ENCODE results near the gene MKLN1.
"Not testable (repeated sequence)": the region's sequence is repeated elsewhere in the genome, so short reads cannot be mapped to it uniquely, and the experiment has no call there.

The MKLN1 gene

GRCh38 chr7:131506597-131506996 is 178.9 kb downstream of the MKLN1 start:
- no peak for TF ChIP-seq JUND (IDR thresholded peaks at IDR 0.05; ENCODE audit: low read depth)
- in situ Hi-C loops (cut with HindIII; ENCODE audit: low pct_unique_long_range_greater_than_20kb, low sequenced_read_pairs): no loop called here
- no peak for DNase-seq (ENCODE audit: low read depth in 1 of 2, low spot score in 1 of 2)

- no peak for TF ChIP-seq JUND (IDR thresholded peaks at IDR 0.05; ENCODE audit: low read depth)
- peak; percentile 18 to 65 for DNase-seq (ENCODE audit: low read depth in 1 of 2, low spot score in 1 of 2)
- in situ Hi-C loops (cut with HindIII; ENCODE audit: low pct_unique_long_range_greater_than_20kb, low sequenced_read_pairs): no loop called here
These were observed 180.1 kb downstream of the MKLN1 start for GRCh38 chr7:131507592-131508331.

- no peak for DNase-seq (ENCODE audit: low read depth in 1 of 2, low spot score in 1 of 2)
- in situ Hi-C loops (cut with HindIII; ENCODE audit: low pct_unique_long_range_greater_than_20kb, low sequenced_read_pairs): no loop called here
- TF ChIP-seq JUND (IDR thresholded peaks at IDR 0.05; ENCODE audit: low read depth): no peak
These were observed 181.2 kb downstream of the MKLN1 start for GRCh38 chr7:131508754-131509486.

DNA sequence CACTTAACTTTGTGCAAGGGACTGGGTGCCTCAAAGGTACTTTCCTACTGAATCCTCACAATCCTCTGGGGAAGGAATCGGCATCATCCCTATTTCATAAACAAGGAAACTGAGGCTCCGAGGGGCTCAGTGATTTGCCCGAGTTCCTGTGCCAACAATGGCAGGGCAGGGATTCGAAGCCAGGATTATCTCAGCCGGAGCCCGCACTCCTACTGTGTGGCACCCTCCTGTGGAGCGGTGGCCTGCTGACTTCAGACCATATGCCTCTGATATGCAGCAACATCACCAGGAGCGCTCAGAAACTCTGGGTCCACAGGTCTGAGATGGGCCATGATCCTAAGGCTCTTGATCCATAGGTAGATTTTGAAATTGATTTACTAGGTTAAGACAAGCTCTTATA is 182.1 kb downstream of the MKLN1 start:
- no peak for TF ChIP-seq JUND (IDR thresholded peaks at IDR 0.05; ENCODE audit: low read depth)
- in situ Hi-C loops (cut with HindIII; ENCODE audit: low pct_unique_long_range_greater_than_20kb, low sequenced_read_pairs): no loop called here
- DNase-seq (ENCODE audit: low read depth in 1 of 2, low spot score in 1 of 2): no peak

DNA sequence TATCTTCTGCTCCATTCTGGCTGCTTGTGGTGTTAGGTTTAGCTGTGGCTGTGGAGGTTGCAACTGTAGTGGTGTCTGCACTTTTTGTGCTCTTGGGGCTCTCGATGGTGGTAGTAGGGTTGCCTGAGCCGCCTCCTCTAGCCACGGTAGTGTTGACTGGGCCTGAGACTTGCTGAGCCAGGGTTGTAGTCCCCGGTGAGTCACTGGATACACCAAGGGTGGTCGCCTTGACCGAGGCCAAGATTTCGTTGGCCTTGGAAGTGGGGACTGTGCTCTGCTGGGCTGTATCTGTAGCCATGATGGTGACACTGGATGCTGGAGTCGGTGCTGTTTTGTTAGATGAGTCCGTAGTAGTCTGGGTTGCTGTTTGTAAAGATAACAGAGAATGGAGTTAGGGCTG is 183.4 kb downstream of the MKLN1 start:
- in situ Hi-C loops (cut with HindIII; ENCODE audit: low pct_unique_long_range_greater_than_20kb, low sequenced_read_pairs): no loop called here
- TF ChIP-seq JUND (IDR thresholded peaks at IDR 0.05; ENCODE audit: low read depth): no peak
- DNase-seq (ENCODE audit: low read depth in 1 of 2, low spot score in 1 of 2): no peak

- in situ Hi-C loops (cut with HindIII; ENCODE audit: low pct_unique_long_range_greater_than_20kb, low sequenced_read_pairs): no loop called here
- TF ChIP-seq JUND (IDR thresholded peaks at IDR 0.05; ENCODE audit: low read depth): no peak
- no peak for DNase-seq (ENCODE audit: low read depth in 1 of 2, low spot score in 1 of 2)
These were observed 184.3 kb downstream of the MKLN1 start for GRCh38 chr7:131511774-131512535.

DNA sequence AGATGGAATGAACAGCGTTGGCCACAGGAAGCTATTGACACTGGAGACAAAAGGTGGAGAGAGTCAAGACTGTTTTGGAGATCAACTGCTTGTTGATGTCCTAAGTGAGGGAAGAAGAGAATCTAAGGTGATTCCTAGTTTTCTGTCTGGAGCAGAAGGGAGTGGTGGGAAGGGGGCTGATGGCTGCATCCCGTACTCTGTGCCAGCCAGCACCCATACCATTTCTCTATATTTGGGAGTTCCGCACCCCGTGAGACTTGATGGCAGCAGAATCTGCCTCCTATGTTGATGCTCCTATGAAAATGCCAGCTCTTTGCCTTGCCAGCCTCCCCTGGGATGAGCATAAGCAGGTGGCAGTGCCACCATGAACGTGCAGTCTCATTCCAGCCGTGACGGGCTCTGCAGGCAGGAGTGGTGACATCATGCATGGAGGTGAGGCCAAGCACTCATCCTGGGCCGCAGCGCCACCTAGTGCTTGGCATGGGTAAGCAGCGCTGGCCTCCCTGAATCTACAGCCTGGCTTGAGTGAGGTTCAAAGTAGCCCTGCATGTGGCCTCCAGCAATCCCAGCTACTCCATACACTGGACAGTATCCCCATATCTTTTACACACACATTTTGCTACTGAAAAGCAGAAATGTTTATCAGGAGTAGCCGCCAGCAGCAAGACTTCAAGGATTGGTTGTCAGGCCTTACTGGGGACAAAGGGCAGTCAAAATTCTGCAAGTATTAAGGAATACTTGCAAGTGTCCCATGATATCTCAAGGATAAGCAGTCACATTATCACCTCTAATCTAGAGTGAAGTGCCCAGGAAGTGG is 185.8 kb downstream of the MKLN1 start:
- in situ Hi-C loops (cut with HindIII; ENCODE audit: low pct_unique_long_range_greater_than_20kb, low sequenced_read_pairs): no loop called here
- peak; percentile 57 to 87 for DNase-seq (ENCODE audit: low read depth in 1 of 2, low spot score in 1 of 2)
- TF ChIP-seq JUND (IDR thresholded peaks at IDR 0.05; ENCODE audit: low read depth): no peak

- DNase-seq (ENCODE audit: low read depth in 1 of 2, low spot score in 1 of 2); in situ Hi-C loops (cut with HindIII; ENCODE audit: low pct_unique_long_range_greater_than_20kb, low sequenced_read_pairs): not testable (repeated sequence)
These were observed 187.8 kb downstream of the MKLN1 start for GRCh38 chr7:131515471-131515870.

- in situ Hi-C loops (cut with HindIII; ENCODE audit: low pct_unique_long_range_greater_than_20kb, low sequenced_read_pairs): no loop called here
- DNase-seq (ENCODE audit: low read depth in 1 of 2, low spot score in 1 of 2): no peak
- TF ChIP-seq JUND (IDR thresholded peaks at IDR 0.05; ENCODE audit: low read depth): no peak
These were observed 189.7 kb downstream of the MKLN1 start for GRCh38 chr7:131517218-131517923.

- DNase-seq (ENCODE audit: low read depth in 1 of 2, low spot score in 1 of 2): no peak
- no peak for TF ChIP-seq JUND (IDR thresholded peaks at IDR 0.05; ENCODE audit: low read depth)
- in situ Hi-C loops (cut with HindIII; ENCODE audit: low pct_unique_long_range_greater_than_20kb, low sequenced_read_pairs): no loop called here
These were observed 190.9 kb downstream of the MKLN1 start for GRCh38 chr7:131518626-131519025.

GRCh38 chr7:131521651-131522163 is 194.0 kb downstream of the MKLN1 start:
- in situ Hi-C loops (cut with HindIII; ENCODE audit: low pct_unique_long_range_greater_than_20kb, low sequenced_read_pairs): no loop called here
- peak in 1 of 2 experiments; percentile 14 for DNase-seq (ENCODE audit: low read depth in 1 of 2, low spot score in 1 of 2)
- no peak for TF ChIP-seq JUND (IDR thresholded peaks at IDR 0.05; ENCODE audit: low read depth)
